DMS53 treated with DMSO at 0.1 percent for 48 hours (cell line): ENCODE data around the gene PTPRCAP.
A peak's percentile ranks its signal among the peaks of the same experiment; 100 is the strongest.

Source experiments
- DNase-seq: peaks from one replicate; lab custom pipeline; 2025; ENCODE audit not compliant: unreplicated experiment; lab: John Stamatoyannopoulos, UW

The PTPRCAP gene

GRCh38 chr11:67397986-67398660 is 39.4 kb downstream of the PTPRCAP start:
- no peak for DNase-seq

GRCh38 chr11:67397536-67397935 is 39.9 kb downstream of the PTPRCAP start:
- DNase-seq, result no peak

- DNase-seq, result no peak
Observed at GRCh38 chr11:67396587-67397389, 40.7 kb downstream of the PTPRCAP start.

- DNase-seq, result no peak
Observed at GRCh38 chr11:67396259-67396581, 41.3 kb downstream of the PTPRCAP start.

GRCh38 chr11:67395555-67396258 is 41.8 kb downstream of the PTPRCAP start:
- no peak for DNase-seq

- DNase-seq, result no peak
Observed at GRCh38 chr11:67393990-67394389, 43.5 kb downstream of the PTPRCAP start.

GRCh38 chr11:67393437-67393836 is 44.0 kb downstream of the PTPRCAP start:
- DNase-seq, result no peak

- DNase-seq, result peak; percentile 36
Observed at GRCh38 chr11:67392183-67392715, 45.2 kb downstream of the PTPRCAP start.

GRCh38 chr11:67391304-67392182 is 45.9 kb downstream of the PTPRCAP start, which contains the start of gene RAD9A:
TSS of gene RAD9A (plus strand) at chr11:67391986. CDS start at chr11:67392045, 59 bp downstream.
- DNase-seq, result peak; percentile 94

GRCh38 chr11:67390947-67391303 is 46.6 kb downstream of the PTPRCAP start:
- DNase-seq, result no peak

- DNase-seq, result peak; percentile 20
Observed at GRCh38 chr11:67389477-67389876, 48.0 kb downstream of the PTPRCAP start.

GRCh38 chr11:67387518-67387917 is 50.0 kb downstream of the PTPRCAP start:
- DNase-seq, result no peak

GRCh38 chr11:67387069-67387468 is 50.4 kb downstream of the PTPRCAP start:
- DNase-seq, result no peak
